ENCODE measurements around the gene LUC7L2. TPM values are rescaled to one million over a fixed set of nuclear protein-coding genes. Genes with fewer than 3 reads are reported as not detected.

Gene LUC7L2
- polyA plus RNA-seq, 1 donor (not counting 4 experiments of a cell fraction or from before 2014, with no cell fraction given): 52.7 TPM

GRCh38 chr7:139455789-139456188 is 96.1 kb downstream of the LUC7L2 start:
- dilution Hi-C loops (cut with MboI; ENCODE audit: extremely low pct_ligation_motif_present, low sequenced_read_pairs): no loop called here

GRCh38 chr7:139456511-139456910 is 96.8 kb downstream of the LUC7L2 start:
- H3K27ac ChIP-seq (ENCODE audit: control insufficient read depth, insufficient read depth, low read length): no peak overlapping the region
- H3K9me1 ChIP-seq (ENCODE audit: control insufficient read depth, extremely low read depth, insufficient read depth, low read length): no peaks in the 10 kb centered on the region
- H3K9ac ChIP-seq (ENCODE audit: control insufficient read depth, extremely low read depth, insufficient read depth, low read length): no peak overlapping the region
- no peak for FAIRE-seq
- H3K4me2 ChIP-seq (ENCODE audit: control insufficient read depth, extremely low read depth, insufficient read depth, low read depth, low read length): no peak overlapping the region
- no peaks in the 10 kb centered on the region for H3K27me3 ChIP-seq (ENCODE audit: control insufficient read depth, extremely low read depth, insufficient read depth, low read length)
- no peak for TF ChIP-seq EZH2 (IDR thresholded peaks at IDR 0.05; ENCODE audit: low read length)
- TF ChIP-seq CTCF (optimal IDR thresholded peaks at IDR 0.05 in 1 of 3, IDR thresholded peaks at IDR 0.05 in 1 of 3, conservative IDR thresholded peaks at IDR 0.05 in 1 of 3; ENCODE audit: extremely low read depth in 1 of 3, insufficient read depth in 2 of 3, low read length in 3 of 3): no peak
- no peak overlapping the region for H2AFZ ChIP-seq (ENCODE audit: control insufficient read depth, low read length)
- no peaks in the 10 kb centered on the region for H3K36me3 ChIP-seq (ENCODE audit: control insufficient read depth in 2 of 2, extremely low read depth in 1 of 2, insufficient read depth in 2 of 2, low read length in 2 of 2)
- dilution Hi-C loops (cut with MboI; ENCODE audit: extremely low pct_ligation_motif_present, low sequenced_read_pairs): no loop called here
- no peaks in the 10 kb centered on the region for H4K20me1 ChIP-seq (ENCODE audit: control insufficient read depth, extremely low read depth, insufficient read depth, low read length)
- peaks cover 12% of the 10 kb centered on the region for H3K4me1 ChIP-seq (ENCODE audit: control insufficient read depth, extremely low read depth, insufficient read depth, low read length)
- DNase-seq (ENCODE audit: low read depth, low spot score): no peak
- H3K4me3 ChIP-seq (ENCODE audit: control insufficient read depth in 2 of 3, extremely low read depth in 1 of 3, insufficient read depth in 2 of 3, low read depth in 1 of 3, low read length in 3 of 3): no peak overlapping the region
- H3K9me3 ChIP-seq (ENCODE audit: control insufficient read depth, low read depth, low read length): no peaks in the 10 kb centered on the region
- no peaks in the 10 kb centered on the region for H3K79me2 ChIP-seq (ENCODE audit: control insufficient read depth, insufficient read depth, low read length)

More at GRCh38 chr7:139455789-139456188, 96.1 kb downstream of the LUC7L2 start:
- no peaks in the 10 kb centered on the region for H3K9me1 ChIP-seq (ENCODE audit: control insufficient read depth, extremely low read depth, insufficient read depth, low read length)
- H3K4me2 ChIP-seq (ENCODE audit: control insufficient read depth, extremely low read depth, insufficient read depth, low read depth, low read length): no peak overlapping the region
- FAIRE-seq (no peak), DNase-seq (ENCODE audit: low read depth, low spot score) (no peak)
- TF ChIP-seq CTCF (optimal IDR thresholded peaks at IDR 0.05 in 1 of 3, IDR thresholded peaks at IDR 0.05 in 1 of 3, conservative IDR thresholded peaks at IDR 0.05 in 1 of 3; ENCODE audit: extremely low read depth in 1 of 3, insufficient read depth in 2 of 3, low read length in 3 of 3) (no peak), EZH2 (IDR thresholded peaks at IDR 0.05; ENCODE audit: low read length) (no peak)
- no peaks in the 10 kb centered on the region for H3K9me3 ChIP-seq (ENCODE audit: control insufficient read depth, low read depth, low read length)
- H3K4me3 ChIP-seq (ENCODE audit: control insufficient read depth in 2 of 3, extremely low read depth in 1 of 3, insufficient read depth in 2 of 3, low read depth in 1 of 3, low read length in 3 of 3): no peak overlapping the region
- H3K79me2 ChIP-seq (ENCODE audit: control insufficient read depth, insufficient read depth, low read length): no peaks in the 10 kb centered on the region
- no peaks in the 10 kb centered on the region for H3K36me3 ChIP-seq (ENCODE audit: control insufficient read depth in 2 of 2, extremely low read depth in 1 of 2, insufficient read depth in 2 of 2, low read length in 2 of 2)
- peaks cover 12% of the 10 kb centered on the region for H3K4me1 ChIP-seq (ENCODE audit: control insufficient read depth, extremely low read depth, insufficient read depth, low read length)
- no peak overlapping the region for H3K27ac ChIP-seq (ENCODE audit: control insufficient read depth, insufficient read depth, low read length)
- H3K27me3 ChIP-seq (ENCODE audit: control insufficient read depth, extremely low read depth, insufficient read depth, low read length): no peaks in the 10 kb centered on the region
- no peaks in the 10 kb centered on the region for H4K20me1 ChIP-seq (ENCODE audit: control insufficient read depth, extremely low read depth, insufficient read depth, low read length)
- H2AFZ ChIP-seq (ENCODE audit: control insufficient read depth, low read length): no peak overlapping the region
- H3K9ac ChIP-seq (ENCODE audit: control insufficient read depth, extremely low read depth, insufficient read depth, low read length): no peak overlapping the region
